ENCODE measurements around the gene CDH15. TPM values are rescaled to one million over a fixed set of nuclear protein-coding genes. Genes with fewer than 3 reads are reported as not detected.
A peak's percentile ranks its signal among the peaks of the same experiment; 100 is the strongest.

Gene CDH15
- total and polyA plus RNA-seq, 2 of the 13 experiments (the other 11 are each of a cell fraction or from before 2014, with no cell fraction given): 0.74 to 2.2 TPM

GRCh38 chr16:89159066-89159849 is 12.3 kb upstream of the CDH15 start (continued):
- TF ChIP-seq CBX2 (IDR thresholded peaks at IDR 0.05; ENCODE audit: low read depth, low read length) (no peak; the same call in 1 of the 2 replicates), CBX2 (CRISPR knock-in tag; IDR thresholded peaks at IDR 0.05; ENCODE audit: low read depth) (peak; percentile 79; the same call in 1 of the 2 replicates), ZNF260 (CRISPR knock-in tag; IDR thresholded peaks at IDR 0.05; ENCODE audit: borderline replicate concordance, low read depth) (no peak), ZUFSP (CRISPR knock-in tag; IDR thresholded peaks at IDR 0.05; ENCODE audit: borderline replicate concordance) (no peak), ZNF629 (CRISPR knock-in tag; conservative IDR thresholded peaks at IDR 0.05) (peak; percentile 57), ZSCAN20 (CRISPR knock-in tag; IDR thresholded peaks at IDR 0.05; ENCODE audit: borderline replicate concordance) (no peak), IKZF1 (IDR thresholded peaks at IDR 0.05) (no peak), SNAPC5 (CRISPR knock-in tag; IDR thresholded peaks at IDR 0.05; ENCODE audit: borderline replicate concordance) (no peak; the same call in 1 of the 2 replicates), RFX3 (CRISPR knock-in tag; IDR thresholded peaks at IDR 0.05) (no peak), KIAA2018 (CRISPR knock-in tag; IDR thresholded peaks at IDR 0.05; ENCODE audit: borderline replicate concordance) (0 out of 2 replicates have a peak, but pooled peaks have one; percentile 85), CREM (IDR thresholded peaks at IDR 0.05) (no peak), CREM (CRISPR knock-in tag; IDR thresholded peaks at IDR 0.05) (no peak), REL (CRISPR knock-in tag; conservative IDR thresholded peaks at IDR 0.05) (no peak), ZNF709 (CRISPR knock-in tag; IDR thresholded peaks at IDR 0.05) (peak; percentile 94; the same call in 1 of the 2 replicates), STAT5B (CRISPR knock-in tag; IDR thresholded peaks at IDR 0.05) (peak; percentile 42; the same call in 1 of the 2 replicates), RARA (CRISPR knock-in tag; IDR thresholded peaks at IDR 0.05) (peak; percentile 78), PLRG1 (conservative IDR thresholded peaks at IDR 0.05) (no peak), ZNF33A (CRISPR knock-in tag; IDR thresholded peaks at IDR 0.05; ENCODE audit: borderline replicate concordance) (no peak), IKZF4 (CRISPR knock-in tag; IDR thresholded peaks at IDR 0.05; ENCODE audit: borderline replicate concordance, low read depth, not compliant biosample characterization) (peak; percentile 97), NR2F6 (IDR thresholded peaks at IDR 0.05) (peak; percentile 28; the same call in 1 of the 2 replicates), NR2F6 (CRISPR knock-in tag; IDR thresholded peaks at IDR 0.05) (peak; percentile 80; the same call in 1 of the 2 replicates), ZNF563 (CRISPR knock-in tag; IDR thresholded peaks at IDR 0.05) (peak; percentile 99; the same call in 1 of the 2 replicates)
